ENCODE measurements around the gene EXOC4.

- TF ChIP-seq ZNF274 (IDR thresholded peaks at IDR 0.05; ENCODE audit: low read depth, low read length) (no peak), YY1 (IDR thresholded peaks at IDR 0.05; ENCODE audit: insufficient read depth, insufficient read length) (no peak), SUZ12 (IDR thresholded peaks at IDR 0.05; ENCODE audit: extremely low read depth, insufficient read depth, insufficient read length) (no peak)
Measured at GRCh38 chr7:133822868-133823552, 570.1 kb downstream of the EXOC4 start.

All from NT2/D1 (cell line).